ENCODE results near the gene ARMC12. TPM values are rescaled to one million over a fixed set of nuclear protein-coding genes. Genes with fewer than 3 reads are reported as not detected.

ARMC12 gene
- total and polyA plus RNA-seq, 4 donors = 0.40 to 3.7 (median 1.2) TPM

DNA sequence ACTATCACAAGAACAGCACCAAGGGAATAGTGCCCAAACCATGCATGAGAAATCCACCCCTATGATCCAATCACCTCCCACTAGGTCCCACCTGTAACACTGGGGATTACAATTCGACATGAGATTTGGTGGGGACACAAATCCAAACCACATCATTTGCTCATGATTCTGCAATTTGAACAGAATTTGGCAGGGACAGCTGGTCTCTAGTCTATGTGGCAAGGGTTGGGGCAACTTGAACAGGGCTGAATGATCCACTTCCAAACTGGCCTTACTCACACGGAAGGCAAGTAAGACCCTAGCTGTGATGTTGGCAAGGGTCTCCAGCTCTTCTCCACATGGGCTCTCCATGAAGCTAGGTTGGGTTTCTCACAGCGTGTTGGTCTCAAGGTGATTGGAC lies 38.0 kb upstream of the ARMC12 start:
- Histone ChIP-seq H3K4me3 (ENCODE audit: low read depth, low read length) (no peak overlapping the region), H3K4me1 (ENCODE audit: control insufficient read depth, insufficient read depth, low read length) (no peaks in the 10 kb centered on the region), H3K27ac (ENCODE audit: low read depth, low read length) (no peak overlapping the region), H3K27me3 (ENCODE audit: control insufficient read depth, insufficient read depth, low read length) (no peaks in the 10 kb centered on the region), H3K36me3 (ENCODE audit: control insufficient read depth, insufficient read depth, low read length) (no peaks in the 10 kb centered on the region), H3K9me3 (ENCODE audit: control insufficient read depth, insufficient read depth, low read length) (no peaks in the 10 kb centered on the region)
- DNase-seq (ENCODE audit: low read depth in 4 of 6, low spot score in 6 of 6) = no peak
- 88% methylated on average over 2 of the region's 3 CpGs for WGBS (ENCODE audit: insufficient coverage)

DNA sequence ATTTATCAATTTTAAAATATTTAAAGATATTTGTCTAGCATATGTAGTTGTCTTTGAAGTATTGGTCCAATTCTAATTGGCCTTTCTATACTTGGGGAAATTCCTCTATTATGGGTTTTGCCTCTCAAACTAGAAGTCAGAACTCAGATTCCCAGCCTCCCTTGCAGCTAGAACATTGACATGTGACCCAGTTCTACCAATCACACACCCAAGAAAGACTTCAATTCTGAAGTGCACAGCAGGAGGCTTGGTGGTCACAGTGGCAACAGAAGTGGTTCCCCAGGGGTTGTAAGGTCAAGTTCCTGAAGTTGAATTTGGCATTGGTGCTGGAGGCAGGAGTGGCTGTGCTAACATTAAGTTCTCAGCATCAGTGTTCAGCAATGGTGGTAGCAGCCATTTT lies 33.3 kb upstream of the ARMC12 start:
- Histone ChIP-seq H3K9me3 (ENCODE audit: control insufficient read depth, insufficient read depth, low read length) (no peaks in the 10 kb centered on the region), H3K36me3 (ENCODE audit: control insufficient read depth, insufficient read depth, low read length) (no peaks in the 10 kb centered on the region), H3K4me3 (ENCODE audit: low read depth, low read length) (no peak overlapping the region), H3K27ac (ENCODE audit: low read depth, low read length) (no peak overlapping the region), H3K27me3 (ENCODE audit: control insufficient read depth, insufficient read depth, low read length) (no peaks in the 10 kb centered on the region), H3K4me1 (ENCODE audit: control insufficient read depth, insufficient read depth, low read length) (no peaks in the 10 kb centered on the region)
- no peak for DNase-seq (ENCODE audit: low read depth in 4 of 6, low spot score in 6 of 6)

DNA sequence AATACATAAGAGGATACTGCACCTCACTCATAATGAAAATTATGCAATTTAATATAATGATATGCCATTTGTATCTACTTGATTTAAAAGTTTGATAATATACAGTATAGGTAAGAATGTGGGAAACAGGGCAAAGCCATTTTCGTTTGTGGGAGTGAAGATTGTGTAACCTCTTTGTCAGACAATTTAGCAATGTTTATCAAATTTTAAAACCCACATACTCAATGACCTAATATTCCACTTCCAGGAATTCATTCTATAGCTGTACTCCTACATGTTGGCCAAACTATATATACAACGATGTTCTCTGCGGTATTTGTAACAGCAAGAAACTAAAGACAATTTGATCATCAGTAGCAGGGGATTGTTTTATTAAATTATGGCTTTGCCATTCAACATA lies 30.4 kb upstream of the ARMC12 start:
- no CpG with 5 or more reads among the region's 3 CpGs for WGBS (ENCODE audit: insufficient coverage)
- no peaks in the 10 kb centered on the region for H3K9me3 ChIP-seq (ENCODE audit: control insufficient read depth, insufficient read depth, low read length)
- no peaks in the 10 kb centered on the region for H3K36me3 ChIP-seq (ENCODE audit: control insufficient read depth, insufficient read depth, low read length)
- no peaks in the 10 kb centered on the region for H3K4me1 ChIP-seq (ENCODE audit: control insufficient read depth, insufficient read depth, low read length)
- no peaks in the 10 kb centered on the region for H3K27me3 ChIP-seq (ENCODE audit: control insufficient read depth, insufficient read depth, low read length)
- H3K4me3 ChIP-seq (ENCODE audit: low read depth, low read length) = no peak overlapping the region
- no peak for DNase-seq (ENCODE audit: low read depth in 4 of 6, low spot score in 6 of 6)
- no peak overlapping the region for H3K27ac ChIP-seq (ENCODE audit: low read depth, low read length)

DNA sequence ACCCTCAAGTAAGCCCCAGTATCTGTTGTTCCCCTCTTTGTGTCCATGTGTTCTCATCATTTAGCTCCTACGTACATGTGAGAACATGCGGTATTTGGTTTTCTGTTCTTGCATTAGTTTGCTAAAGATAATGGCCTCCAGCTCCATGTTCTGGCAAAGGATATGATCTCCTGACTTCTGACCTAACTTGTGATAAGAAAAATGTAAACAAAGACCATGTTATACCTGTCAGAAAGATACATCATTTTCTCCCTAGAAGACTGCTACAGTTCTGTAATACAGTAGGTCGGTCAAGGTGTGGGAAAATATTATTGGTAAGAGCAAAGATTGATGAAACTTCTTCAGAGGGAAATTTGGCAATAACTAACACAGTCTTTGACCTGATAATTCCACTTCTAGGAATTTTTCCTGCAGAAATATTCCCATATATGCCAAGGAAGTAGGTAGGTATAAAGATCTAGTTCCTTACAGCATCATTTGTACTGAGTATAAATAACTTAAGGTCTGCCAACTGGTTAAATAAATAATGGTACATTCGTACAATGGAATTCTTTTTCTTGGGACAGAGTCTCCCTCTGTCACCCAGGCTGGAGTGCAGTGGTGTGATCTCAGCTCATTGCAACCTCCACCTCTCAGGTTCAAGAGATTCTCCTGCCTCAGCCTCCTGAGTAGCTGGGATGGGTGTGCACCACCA lies 29.0 kb upstream of the ARMC12 start:
- Histone ChIP-seq H3K9me3 (ENCODE audit: control insufficient read depth, insufficient read depth, low read length) (no peaks in the 10 kb centered on the region), H3K36me3 (ENCODE audit: control insufficient read depth, insufficient read depth, low read length) (no peaks in the 10 kb centered on the region), H3K4me3 (ENCODE audit: low read depth, low read length) (no peak overlapping the region), H3K27ac (ENCODE audit: low read depth, low read length) (no peak overlapping the region), H3K27me3 (ENCODE audit: control insufficient read depth, insufficient read depth, low read length) (no peaks in the 10 kb centered on the region), H3K4me1 (ENCODE audit: control insufficient read depth, insufficient read depth, low read length) (no peaks in the 10 kb centered on the region)
- DNase-seq (ENCODE audit: low read depth in 4 of 6, low spot score in 6 of 6) = no peak
- WGBS (ENCODE audit: insufficient coverage) = no CpG with 5 or more reads among the region's 4 CpGs

DNA sequence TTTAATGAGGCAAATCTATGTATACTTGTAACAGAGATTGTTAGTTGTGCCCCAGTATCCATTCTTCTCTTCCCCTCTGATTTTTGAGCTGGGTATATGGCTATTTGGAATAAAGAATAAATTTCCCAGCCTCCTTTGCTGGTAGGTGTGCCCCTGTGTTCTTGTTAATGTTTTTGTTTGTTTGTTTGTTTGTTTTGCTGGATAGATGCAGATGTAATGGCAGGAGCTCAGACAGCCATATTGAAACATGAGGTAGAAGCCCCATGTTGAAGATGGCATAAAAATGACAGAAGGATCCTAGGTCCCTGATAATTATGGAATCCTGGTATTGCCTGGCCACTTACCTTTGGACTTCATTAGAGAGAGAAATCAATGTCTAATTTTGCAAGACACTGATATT lies 28.2 kb upstream of the ARMC12 start:
- Histone ChIP-seq H3K9me3 (ENCODE audit: control insufficient read depth, insufficient read depth, low read length) (no peaks in the 10 kb centered on the region), H3K4me3 (ENCODE audit: low read depth, low read length) (no peak overlapping the region), H3K4me1 (ENCODE audit: control insufficient read depth, insufficient read depth, low read length) (no peaks in the 10 kb centered on the region), H3K27ac (ENCODE audit: low read depth, low read length) (no peak overlapping the region), H3K36me3 (ENCODE audit: control insufficient read depth, insufficient read depth, low read length) (no peaks in the 10 kb centered on the region), H3K27me3 (ENCODE audit: control insufficient read depth, insufficient read depth, low read length) (no peaks in the 10 kb centered on the region)
- DNase-seq (ENCODE audit: low read depth in 4 of 6, low spot score in 6 of 6) = no peak

DNA sequence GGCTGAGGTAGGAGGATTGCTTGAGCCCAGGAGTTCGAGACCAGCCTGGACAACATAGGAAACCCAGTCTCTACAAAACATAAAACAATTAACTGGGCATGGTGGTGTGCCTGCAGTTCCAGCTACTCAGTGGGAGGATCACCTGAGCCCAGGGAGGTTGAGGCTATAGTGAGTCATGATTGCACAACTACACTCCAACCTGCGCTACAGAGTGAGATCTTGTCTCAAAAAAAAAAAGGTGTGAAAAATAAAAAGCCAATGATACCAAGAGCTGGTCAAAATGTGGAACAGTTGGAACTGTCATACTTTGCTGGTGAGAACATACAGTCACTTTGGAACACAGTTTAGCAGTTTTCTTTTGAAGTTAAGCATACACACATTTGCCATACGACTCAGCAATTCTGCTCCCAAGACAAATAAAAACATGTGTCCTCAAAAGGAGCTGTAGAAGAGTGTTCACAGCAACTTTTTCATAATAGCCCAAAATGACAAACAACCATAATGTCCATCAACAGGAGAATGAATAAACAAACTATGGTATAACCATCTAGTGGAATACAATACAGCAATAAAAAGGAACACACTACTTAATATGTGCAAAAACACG lies 26.5 kb upstream of the ARMC12 start:
- no peaks in the 10 kb centered on the region for H3K36me3 ChIP-seq (ENCODE audit: control insufficient read depth, insufficient read depth, low read length)
- H3K27me3 ChIP-seq (ENCODE audit: control insufficient read depth, insufficient read depth, low read length) = no peaks in the 10 kb centered on the region
- H3K27ac ChIP-seq (ENCODE audit: low read depth, low read length) = no peak overlapping the region
- no peak for DNase-seq (ENCODE audit: low read depth in 4 of 6, low spot score in 6 of 6)
- no peaks in the 10 kb centered on the region for H3K9me3 ChIP-seq (ENCODE audit: control insufficient read depth, insufficient read depth, low read length)
- no CpG with 5 or more reads among the region's 4 CpGs for WGBS (ENCODE audit: insufficient coverage)
- H3K4me3 ChIP-seq (ENCODE audit: low read depth, low read length) = no peak overlapping the region
- no peaks in the 10 kb centered on the region for H3K4me1 ChIP-seq (ENCODE audit: control insufficient read depth, insufficient read depth, low read length)

DNA sequence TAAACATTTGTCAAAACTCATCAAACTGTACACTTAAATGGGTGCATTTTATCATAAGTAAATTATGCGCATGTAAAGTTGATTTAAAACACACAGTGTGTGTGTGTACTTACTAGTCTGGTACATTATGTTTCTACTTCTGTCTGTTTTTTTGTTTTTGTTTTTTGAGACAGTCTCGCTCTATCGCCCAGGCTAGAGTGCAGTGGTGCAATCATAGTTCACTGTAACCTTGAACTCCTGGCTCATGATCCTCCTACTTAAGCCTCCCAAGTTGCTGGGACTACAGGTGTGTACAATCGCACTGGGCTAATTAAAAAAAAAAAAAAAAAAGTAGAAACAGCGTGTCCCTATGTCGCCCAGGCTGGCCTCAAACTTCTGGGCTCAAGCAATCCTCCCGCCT lies 25.1 kb upstream of the ARMC12 start:
- Histone ChIP-seq H3K27ac (ENCODE audit: low read depth, low read length) (no peak overlapping the region), H3K4me1 (ENCODE audit: control insufficient read depth, insufficient read depth, low read length) (no peaks in the 10 kb centered on the region), H3K36me3 (ENCODE audit: control insufficient read depth, insufficient read depth, low read length) (no peaks in the 10 kb centered on the region), H3K9me3 (ENCODE audit: control insufficient read depth, insufficient read depth, low read length) (no peaks in the 10 kb centered on the region), H3K27me3 (ENCODE audit: control insufficient read depth, insufficient read depth, low read length) (no peaks in the 10 kb centered on the region), H3K4me3 (ENCODE audit: low read depth, low read length) (no peak overlapping the region)
- WGBS (ENCODE audit: insufficient coverage) = 100% methylated on average over 3 of the region's 7 CpGs
- no peak for DNase-seq (ENCODE audit: low read depth in 4 of 6, low spot score in 6 of 6)

DNA sequence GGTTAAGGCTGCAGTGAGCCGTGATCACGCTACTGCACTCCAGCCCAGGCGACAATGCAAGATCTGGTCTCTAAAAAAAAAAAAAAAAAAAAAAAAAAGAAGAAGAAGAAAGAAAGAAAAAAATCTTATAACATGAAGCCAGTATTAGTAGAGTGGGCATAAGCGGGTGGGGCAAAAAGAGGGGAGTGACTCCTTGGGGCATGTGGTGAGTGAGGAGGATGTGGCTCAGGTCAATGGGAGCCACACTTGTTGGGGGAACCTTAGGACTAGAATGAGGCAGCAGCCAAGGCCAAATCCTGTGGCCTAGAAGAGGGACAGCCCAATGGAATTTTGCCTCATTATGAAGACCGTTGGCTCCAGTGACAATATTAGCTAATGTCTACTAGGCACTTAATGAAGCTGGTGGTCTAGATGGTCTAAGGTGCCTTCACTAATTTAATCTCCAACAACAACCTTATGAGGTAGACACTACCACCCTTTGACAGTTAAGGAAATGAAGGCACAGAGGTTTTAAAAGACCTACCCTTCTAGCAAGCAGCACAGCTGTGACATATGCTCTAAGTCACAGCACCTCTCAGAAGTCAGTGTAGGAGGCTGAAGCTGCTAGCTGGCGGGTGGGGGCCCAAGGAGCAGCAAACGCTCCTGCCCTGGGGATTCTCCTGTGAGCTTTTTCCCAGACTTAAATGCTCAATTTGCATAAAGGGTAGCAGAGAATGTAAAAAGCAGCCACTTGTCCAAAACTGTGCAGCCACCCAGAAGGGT lies 23.6 kb upstream of the ARMC12 start:
- 75% methylated on average over 4 of the region's 7 CpGs for WGBS (ENCODE audit: insufficient coverage)
- H3K9me3 ChIP-seq (ENCODE audit: control insufficient read depth, insufficient read depth, low read length) = no peaks in the 10 kb centered on the region

DNA sequence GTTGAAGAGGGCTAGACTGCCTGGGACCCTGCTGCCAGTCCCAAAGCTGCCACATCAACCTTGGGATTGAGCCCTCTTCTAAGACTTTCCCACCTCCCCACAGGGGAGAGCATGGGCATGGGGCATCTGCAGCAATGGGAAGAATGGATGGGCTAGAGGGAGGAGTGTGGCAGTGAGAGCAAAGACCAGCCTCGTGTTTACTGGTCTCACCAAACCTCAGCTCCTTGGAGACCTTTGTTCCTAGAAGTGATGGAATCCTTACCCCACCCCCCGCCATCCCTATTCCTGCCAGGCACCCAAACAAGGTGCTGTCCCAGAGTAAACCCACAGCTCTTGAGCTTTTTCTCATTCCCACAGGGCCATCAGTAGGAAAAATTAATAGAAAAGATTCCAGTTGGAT lies 20.0 kb upstream of the ARMC12 start:
- Histone ChIP-seq H3K36me3 (ENCODE audit: control insufficient read depth, insufficient read depth, low read length) (no peaks in the 10 kb centered on the region), H3K27ac (ENCODE audit: low read depth, low read length) (no peak overlapping the region), H3K4me1 (ENCODE audit: control insufficient read depth, insufficient read depth, low read length) (peaks cover 23% of the 10 kb centered on the region), H3K27me3 (ENCODE audit: control insufficient read depth, insufficient read depth, low read length) (no peaks in the 10 kb centered on the region), H3K4me3 (ENCODE audit: low read depth, low read length) (no peak overlapping the region), H3K9me3 (ENCODE audit: control insufficient read depth, insufficient read depth, low read length) (no peaks in the 10 kb centered on the region)
- WGBS (ENCODE audit: insufficient coverage) = no CpG with 5 or more reads among the region's 2 CpGs
- DNase-seq (ENCODE audit: low read depth in 4 of 6, low spot score in 6 of 6) = no peak

More for the DNA sequence above, 23.6 kb upstream of the ARMC12 start:
- Histone ChIP-seq H3K4me1 (ENCODE audit: control insufficient read depth, insufficient read depth, low read length) (peaks cover 3% of the 10 kb centered on the region), H3K36me3 (ENCODE audit: control insufficient read depth, insufficient read depth, low read length) (no peaks in the 10 kb centered on the region), H3K27me3 (ENCODE audit: control insufficient read depth, insufficient read depth, low read length) (no peaks in the 10 kb centered on the region), H3K27ac (ENCODE audit: low read depth, low read length) (no peak overlapping the region), H3K4me3 (ENCODE audit: low read depth, low read length) (no peak overlapping the region)
- DNase-seq (ENCODE audit: low read depth in 4 of 6, low spot score in 6 of 6) = no peak
